ENCODE measurements around the gene HPX. TPM values are rescaled to one million over a fixed set of nuclear protein-coding genes. Genes with fewer than 3 reads are reported as not detected.

The HPX gene
- total RNA-seq, 1 experiment from 2014 or later = 1.0 TPM

DNA sequence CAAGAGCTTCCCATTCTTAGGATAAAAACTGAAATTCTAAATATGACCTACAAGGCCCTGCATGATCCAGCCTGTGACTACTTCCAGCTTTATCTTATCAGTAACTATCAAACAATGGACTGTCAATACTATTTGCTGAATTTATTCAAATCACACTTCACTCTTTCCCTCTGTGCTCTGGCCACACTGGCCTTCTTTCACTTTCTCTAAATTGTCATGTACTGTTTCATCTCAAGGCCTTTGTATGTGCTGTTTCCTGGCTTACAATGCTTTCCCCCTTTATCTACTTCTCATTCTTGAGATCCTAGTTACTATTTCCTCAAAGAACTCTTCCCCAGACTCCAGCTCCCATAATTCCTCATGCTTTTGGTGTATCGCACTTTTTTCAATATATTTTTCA, 46.2 kb upstream of the HPX start:
- intact Hi-C loops (cut with micrococcal nuclease; ENCODE audit: unreplicated experiment) (no loop called here), in situ Hi-C loops (cut with HindIII; ENCODE audit: low pct_unique_long_range_greater_than_20kb, low sequenced_read_pairs) (no loop called here)
- H3K27me3 ChIP-seq (ENCODE audit: control insufficient read depth, insufficient read depth, low read length) = no peaks in the 10 kb centered on the region
- CTCF ChIA-PET = no interaction called here
- no peak overlapping the region for H3K4me3 ChIP-seq (ENCODE audit: low read depth in 2 of 2, low read length in 2 of 2)
- no peak overlapping the region for H3K27ac ChIP-seq (ENCODE audit: low read length)
- no peaks in the 10 kb centered on the region for H3K9me3 ChIP-seq (ENCODE audit: control insufficient read depth, insufficient read depth, low read depth, low read length)
- no peak for DNase-seq (ENCODE audit: low read depth, low spot score)
- no peak for ATAC-seq
- peaks cover 30% of the 10 kb centered on the region for H3K36me3 ChIP-seq (ENCODE audit: control insufficient read depth, insufficient read depth, low read length)
- TF ChIP-seq SIN3A (IDR thresholded peaks at IDR 0.05; ENCODE audit: borderline replicate concordance, insufficient read depth, low read depth, low read length) (no peak), TCF7L2 (IDR thresholded peaks at IDR 0.05; ENCODE audit: low read depth, low read length) (no peak), POLR2AphosphoS5 (IDR thresholded peaks at IDR 0.05; ENCODE audit: low read depth, low read length) (no peak)
- TF ChIP-seq, protein P1, sequence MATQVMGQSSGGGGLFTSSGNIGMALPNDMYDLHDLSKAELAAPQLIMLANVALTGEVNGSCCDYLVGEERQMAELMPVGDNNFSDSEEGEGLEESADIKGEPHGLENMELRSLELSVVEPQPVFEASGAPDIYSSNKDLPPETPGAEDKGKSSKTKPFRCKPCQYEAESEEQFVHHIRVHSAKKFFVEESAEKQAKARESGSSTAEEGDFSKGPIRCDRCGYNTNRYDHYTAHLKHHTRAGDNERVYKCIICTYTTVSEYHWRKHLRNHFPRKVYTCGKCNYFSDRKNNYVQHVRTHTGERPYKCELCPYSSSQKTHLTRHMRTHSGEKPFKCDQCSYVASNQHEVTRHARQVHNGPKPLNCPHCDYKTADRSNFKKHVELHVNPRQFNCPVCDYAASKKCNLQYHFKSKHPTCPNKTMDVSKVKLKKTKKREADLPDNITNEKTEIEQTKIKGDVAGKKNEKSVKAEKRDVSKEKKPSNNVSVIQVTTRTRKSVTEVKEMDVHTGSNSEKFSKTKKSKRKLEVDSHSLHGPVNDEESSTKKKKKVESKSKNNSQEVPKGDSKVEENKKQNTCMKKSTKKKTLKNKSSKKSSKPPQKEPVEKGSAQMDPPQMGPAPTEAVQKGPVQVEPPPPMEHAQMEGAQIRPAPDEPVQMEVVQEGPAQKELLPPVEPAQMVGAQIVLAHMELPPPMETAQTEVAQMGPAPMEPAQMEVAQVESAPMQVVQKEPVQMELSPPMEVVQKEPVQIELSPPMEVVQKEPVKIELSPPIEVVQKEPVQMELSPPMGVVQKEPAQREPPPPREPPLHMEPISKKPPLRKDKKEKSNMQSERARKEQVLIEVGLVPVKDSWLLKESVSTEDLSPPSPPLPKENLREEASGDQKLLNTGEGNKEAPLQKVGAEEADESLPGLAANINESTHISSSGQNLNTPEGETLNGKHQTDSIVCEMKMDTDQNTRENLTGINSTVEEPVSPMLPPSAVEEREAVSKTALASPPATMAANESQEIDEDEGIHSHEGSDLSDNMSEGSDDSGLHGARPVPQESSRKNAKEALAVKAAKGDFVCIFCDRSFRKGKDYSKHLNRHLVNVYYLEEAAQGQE (IDR thresholded peaks at IDR 0.05; ENCODE audit: insufficient read depth in 1 of 2, low read depth in 2 of 2, low read length in 1 of 2) = no peak
- TF ChIP-seq, protein P2, sequence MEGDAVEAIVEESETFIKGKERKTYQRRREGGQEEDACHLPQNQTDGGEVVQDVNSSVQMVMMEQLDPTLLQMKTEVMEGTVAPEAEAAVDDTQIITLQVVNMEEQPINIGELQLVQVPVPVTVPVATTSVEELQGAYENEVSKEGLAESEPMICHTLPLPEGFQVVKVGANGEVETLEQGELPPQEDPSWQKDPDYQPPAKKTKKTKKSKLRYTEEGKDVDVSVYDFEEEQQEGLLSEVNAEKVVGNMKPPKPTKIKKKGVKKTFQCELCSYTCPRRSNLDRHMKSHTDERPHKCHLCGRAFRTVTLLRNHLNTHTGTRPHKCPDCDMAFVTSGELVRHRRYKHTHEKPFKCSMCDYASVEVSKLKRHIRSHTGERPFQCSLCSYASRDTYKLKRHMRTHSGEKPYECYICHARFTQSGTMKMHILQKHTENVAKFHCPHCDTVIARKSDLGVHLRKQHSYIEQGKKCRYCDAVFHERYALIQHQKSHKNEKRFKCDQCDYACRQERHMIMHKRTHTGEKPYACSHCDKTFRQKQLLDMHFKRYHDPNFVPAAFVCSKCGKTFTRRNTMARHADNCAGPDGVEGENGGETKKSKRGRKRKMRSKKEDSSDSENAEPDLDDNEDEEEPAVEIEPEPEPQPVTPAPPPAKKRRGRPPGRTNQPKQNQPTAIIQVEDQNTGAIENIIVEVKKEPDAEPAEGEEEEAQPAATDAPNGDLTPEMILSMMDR (IDR thresholded peaks at IDR 0.05) = no peak
- BruUV-seq (replicated peaks) = no TSS peak
- peaks cover 12% of the 10 kb centered on the region for H3K4me1 ChIP-seq (ENCODE audit: control insufficient read depth, insufficient read depth, low read length)
- POLR2A ChIA-PET = no interaction called here

DNA sequence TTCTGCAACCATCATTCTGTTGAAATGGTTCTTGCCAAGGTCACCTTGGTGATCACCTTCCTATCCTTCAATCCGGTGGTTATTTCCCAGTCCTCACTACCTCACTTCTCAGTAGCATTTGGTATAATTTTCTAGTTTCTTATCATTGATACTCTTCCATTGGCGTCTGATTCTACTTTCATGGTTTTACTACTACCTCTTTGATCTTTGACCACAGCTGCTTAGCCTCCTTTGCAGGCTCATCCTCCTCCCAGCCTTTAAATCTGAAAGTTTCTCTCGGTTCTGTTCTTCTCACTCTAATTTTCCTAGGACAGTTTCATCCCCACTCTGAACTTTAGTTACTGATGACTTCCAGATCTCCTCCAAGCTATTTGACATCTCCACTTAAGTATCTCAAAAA, 45.5 kb upstream of the HPX start:
- no TSS peak for BruUV-seq (replicated peaks)
- DNase-seq (ENCODE audit: low read depth, low spot score) = no peak
- no peaks in the 10 kb centered on the region for H3K27me3 ChIP-seq (ENCODE audit: control insufficient read depth, insufficient read depth, low read length)
- ChIA-PET CTCF (no interaction called here), POLR2A (no interaction called here)
- H3K4me1 ChIP-seq (ENCODE audit: control insufficient read depth, insufficient read depth, low read length) = peaks cover 12% of the 10 kb centered on the region
- H3K9me3 ChIP-seq (ENCODE audit: control insufficient read depth, insufficient read depth, low read depth, low read length) = no peaks in the 10 kb centered on the region
- TF ChIP-seq, protein P2 (IDR thresholded peaks at IDR 0.05) = no peak
- TF ChIP-seq, protein P1 (IDR thresholded peaks at IDR 0.05; ENCODE audit: insufficient read depth in 1 of 2, low read depth in 2 of 2, low read length in 1 of 2) = no peak
- TF ChIP-seq SIN3A (IDR thresholded peaks at IDR 0.05; ENCODE audit: borderline replicate concordance, insufficient read depth, low read depth, low read length) = no peak
- no peak for TF ChIP-seq TCF7L2 (IDR thresholded peaks at IDR 0.05; ENCODE audit: low read depth, low read length)
- TF ChIP-seq POLR2AphosphoS5 (IDR thresholded peaks at IDR 0.05; ENCODE audit: low read depth, low read length) = no peak
- no peak for ATAC-seq
- in situ Hi-C loops (cut with HindIII; ENCODE audit: low pct_unique_long_range_greater_than_20kb, low sequenced_read_pairs) = no loop called here
- no peak overlapping the region for H3K4me3 ChIP-seq (ENCODE audit: low read depth in 2 of 2, low read length in 2 of 2)
- intact Hi-C loops (cut with micrococcal nuclease; ENCODE audit: unreplicated experiment) = no loop called here
- no peak overlapping the region for H3K27ac ChIP-seq (ENCODE audit: low read length)
- H3K36me3 ChIP-seq (ENCODE audit: control insufficient read depth, insufficient read depth, low read length) = peaks cover 30% of the 10 kb centered on the region

Measured in Panc1 (cell line).